H54 (cell line): ENCODE data around the gene FZD2.

Source experiments
- DNase-seq: peaks from one replicate; pipeline ENCODE4 v3.0.0; 2011; ENCODE audit warnings: low spot score, mixed read lengths; ENCODE audit not compliant: insufficient read length
- FAIRE-seq: peaks from 3 replicates; lab custom pipeline; 2011; peaks lifted over from hg19 to GRCh38; lab: Jason Lieb, UNC
- POLR2A ChIP-seq: IDR thresholded peaks from 2 replicates; pipeline ENCODE4 v1.6.1; 2011; ENCODE audit warnings: low read depth, mild to moderate bottlenecking, low read length

FZD2 gene

DNA sequence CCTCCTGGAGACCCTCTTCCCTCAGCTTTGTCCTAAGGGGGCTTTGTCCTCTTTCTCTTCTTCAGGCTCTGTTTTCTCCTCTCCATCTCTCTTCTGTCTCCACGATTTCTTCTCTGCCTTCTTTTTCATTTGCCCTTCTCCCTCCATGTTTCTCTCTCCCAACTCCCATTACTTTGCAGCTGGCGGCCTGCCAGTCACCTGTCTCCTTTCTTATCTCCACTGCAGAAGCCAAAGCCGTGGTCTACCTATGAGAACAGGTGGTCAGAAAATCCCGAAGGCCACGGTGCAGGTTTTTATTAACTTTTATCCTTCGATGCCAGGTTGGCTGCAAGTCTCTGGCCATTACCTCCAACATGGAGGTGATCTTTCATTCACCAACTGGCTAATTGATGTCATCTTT lies 45.1 kb downstream of the FZD2 start:
- DNase-seq (no peak), FAIRE-seq (no peak)
- no peak for TF ChIP-seq POLR2A

DNA sequence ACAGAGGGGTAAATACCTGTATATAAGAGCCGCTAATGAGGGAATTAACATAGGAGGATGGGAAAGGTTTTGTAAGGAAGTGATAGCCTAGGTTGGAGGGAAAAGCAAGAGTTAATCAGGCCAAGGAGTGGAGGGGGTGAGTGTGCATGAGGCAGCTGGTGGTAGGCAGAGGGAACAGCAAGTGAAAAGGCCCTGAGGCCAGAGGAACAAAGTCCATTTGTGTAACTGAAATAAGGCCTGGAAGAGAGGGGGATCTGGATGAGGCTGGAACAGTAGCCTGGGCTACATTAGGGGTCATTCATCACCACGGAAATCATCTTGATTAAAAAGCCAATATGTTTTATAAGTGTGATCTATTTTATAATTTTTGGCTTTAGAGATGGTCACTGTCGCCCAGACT lies 45.7 kb downstream of the FZD2 start:
- DNase-seq (no peak), FAIRE-seq (no peak)
- no peak for TF ChIP-seq POLR2A

DNA sequence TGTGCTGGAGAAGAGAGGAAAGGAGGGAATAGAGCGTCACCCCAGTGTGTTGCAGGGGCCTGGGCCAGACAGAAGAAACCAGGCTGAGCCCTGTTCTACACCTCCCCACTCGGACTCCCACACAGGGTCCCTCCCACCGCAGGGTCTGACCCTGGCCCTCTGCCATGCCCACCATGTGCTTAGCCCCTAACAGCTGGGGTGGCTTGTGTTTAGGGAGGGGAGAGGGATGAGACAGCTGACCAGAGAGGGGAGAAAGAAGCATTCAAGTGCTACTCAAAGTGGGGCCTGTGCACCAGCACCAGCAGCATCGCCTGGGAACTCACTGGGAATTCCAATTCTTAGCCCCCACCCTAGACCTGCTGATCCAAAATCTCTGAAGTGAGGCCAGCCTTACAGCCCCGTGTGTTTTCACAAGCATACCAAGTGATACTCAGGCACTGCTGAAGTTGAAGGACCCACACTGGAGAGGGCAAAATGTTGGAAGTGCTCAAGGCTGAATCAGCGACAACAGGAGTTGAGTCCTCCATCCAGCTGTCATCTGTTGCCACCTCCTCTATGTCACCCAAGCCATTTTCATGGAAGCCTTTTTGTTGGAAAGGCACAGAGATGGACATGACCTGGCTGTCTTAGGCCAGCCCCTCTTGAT lies 47.0 kb downstream of the FZD2 start:
- FAIRE-seq = no peak
- DNase-seq = no peak
- TF ChIP-seq POLR2A = no peak

DNA sequence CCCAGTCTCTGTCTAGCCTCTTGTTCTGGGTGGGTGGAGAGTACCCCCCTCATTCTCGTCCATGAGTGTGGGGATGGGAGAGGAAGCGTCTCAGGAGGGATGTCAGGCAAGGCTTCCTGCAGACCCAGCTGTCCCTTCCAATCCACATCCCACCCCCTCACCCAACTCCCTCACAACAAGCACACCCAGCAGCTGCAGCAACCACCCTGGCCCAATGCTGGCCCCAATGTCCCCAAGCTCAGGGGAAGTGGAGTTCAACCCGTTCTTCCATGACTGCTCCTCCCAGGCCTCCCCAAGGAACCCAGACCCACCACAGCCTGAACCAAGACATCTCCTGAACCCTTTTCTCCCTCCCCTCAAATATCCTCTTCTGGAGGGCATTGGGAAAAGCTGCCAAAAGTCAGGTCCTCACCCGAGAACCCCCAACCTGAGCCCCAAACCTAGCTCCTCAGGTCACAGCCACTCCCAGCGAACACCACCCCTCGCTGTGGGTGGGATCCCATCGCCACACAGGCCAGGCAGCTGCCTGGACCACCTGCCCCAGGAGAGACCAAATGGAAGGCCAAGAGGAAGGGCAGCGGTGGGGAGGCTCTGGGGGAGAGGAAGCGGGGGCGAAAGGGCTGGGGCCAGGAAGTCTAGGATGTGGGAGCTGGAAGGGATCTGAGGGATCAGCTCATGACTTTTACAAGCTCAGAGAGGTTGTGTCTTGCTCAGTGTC lies 47.6 kb downstream of the FZD2 start:
- DNase-seq (no peak), FAIRE-seq (no peak)
- no peak for TF ChIP-seq POLR2A

DNA sequence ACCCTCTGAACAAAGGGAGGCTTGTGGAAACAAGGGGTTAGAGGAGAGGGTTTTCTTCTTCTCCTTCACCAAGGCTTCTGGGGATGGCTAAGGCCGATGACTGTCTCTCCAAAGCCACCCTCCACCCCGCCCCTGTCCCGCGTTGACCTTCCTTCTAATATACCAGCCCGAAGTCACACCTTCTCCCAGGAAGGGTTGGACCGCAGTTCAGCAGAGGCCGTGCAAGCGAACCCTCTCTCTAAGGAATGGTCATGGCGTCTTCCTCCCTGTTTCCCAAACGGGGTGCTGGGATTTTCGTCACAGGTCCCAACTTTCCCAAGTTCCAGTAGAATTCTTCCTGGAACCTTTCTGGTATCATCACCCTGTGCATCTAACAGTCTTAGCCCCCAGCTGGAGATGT lies 49.4 kb downstream of the FZD2 start:
- TF ChIP-seq POLR2A = no peak
- DNase-seq = no peak
- no peak for FAIRE-seq

DNA sequence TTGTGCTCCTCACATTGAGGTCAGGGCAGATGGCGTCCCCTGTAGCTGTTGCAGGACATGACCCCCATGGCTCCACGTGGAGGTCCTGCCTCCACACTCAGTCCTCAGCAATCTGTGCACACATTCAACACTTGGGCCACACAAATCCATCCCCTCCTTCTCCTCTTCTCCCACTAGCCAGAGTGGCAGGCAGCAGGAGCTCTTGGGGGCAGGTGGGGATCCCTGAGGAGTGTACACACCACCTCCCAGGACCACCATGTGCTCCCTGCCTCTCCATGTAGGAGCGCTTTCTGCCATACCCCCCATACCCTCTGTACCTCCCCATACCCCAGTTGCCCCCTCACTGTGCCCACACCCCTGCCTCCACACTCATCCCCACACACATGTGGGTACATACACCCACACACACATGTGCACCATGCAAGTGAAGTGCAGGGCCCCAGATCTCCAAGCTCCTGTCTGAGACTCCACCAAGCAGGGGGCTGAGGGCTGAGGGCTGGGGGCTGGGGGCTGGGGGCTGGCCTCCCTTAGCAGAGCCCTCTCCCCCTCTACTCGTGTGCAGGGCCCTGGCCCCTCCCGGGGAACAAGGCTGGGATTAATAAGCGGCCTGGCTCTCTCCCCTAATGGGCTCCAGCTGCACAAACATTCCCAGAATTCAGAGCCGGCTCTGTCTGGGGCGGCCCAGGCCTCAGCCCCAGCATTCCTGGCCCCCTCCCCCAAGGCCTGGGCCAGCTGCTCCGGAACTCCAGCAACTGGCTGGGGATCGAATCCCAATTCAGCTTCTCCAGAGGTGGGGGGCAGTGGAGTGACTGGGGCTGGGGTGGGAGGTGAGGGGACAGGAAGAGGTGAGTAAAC lies 50.8 kb downstream of the FZD2 start:
- DNase-seq (no peak), FAIRE-seq (no peak)
- no peak for TF ChIP-seq POLR2A

DNA sequence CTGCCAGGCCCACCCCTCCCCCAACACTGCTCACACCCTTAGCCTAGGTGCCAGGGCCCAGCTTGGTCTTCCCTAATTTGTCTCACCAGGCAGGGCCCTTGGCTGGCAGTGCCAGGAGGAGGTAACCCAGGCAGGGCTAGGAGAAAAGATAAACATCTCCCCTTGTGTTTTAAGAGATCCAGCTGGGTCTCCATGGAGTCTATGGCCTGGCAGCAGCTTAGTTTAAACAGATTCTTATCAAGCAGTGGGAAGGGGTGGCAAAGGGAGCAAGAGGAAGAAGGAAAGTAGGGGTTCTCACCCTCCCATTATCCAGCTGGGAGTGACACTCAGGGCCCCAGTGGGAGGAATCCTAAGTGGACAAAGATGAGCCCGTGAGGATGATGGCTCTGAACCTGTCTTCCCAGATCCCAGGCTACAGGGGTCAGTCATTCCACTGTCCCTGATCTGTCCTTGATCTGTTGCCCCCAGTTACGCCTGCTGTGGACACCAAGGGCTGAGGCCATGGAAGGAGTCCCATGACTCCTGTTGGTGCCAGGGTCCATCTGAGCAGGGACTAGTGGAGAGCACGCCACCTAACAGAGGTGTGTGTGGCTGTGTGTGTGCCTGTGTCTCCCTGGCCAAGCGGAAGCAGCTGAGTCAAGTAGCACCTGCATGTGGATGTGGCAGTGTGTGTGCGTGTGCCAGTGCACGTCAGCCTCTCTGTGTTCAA lies 51.6 kb downstream of the FZD2 start:
- TF ChIP-seq POLR2A = no peak
- DNase-seq = no peak
- no peak for FAIRE-seq

DNA sequence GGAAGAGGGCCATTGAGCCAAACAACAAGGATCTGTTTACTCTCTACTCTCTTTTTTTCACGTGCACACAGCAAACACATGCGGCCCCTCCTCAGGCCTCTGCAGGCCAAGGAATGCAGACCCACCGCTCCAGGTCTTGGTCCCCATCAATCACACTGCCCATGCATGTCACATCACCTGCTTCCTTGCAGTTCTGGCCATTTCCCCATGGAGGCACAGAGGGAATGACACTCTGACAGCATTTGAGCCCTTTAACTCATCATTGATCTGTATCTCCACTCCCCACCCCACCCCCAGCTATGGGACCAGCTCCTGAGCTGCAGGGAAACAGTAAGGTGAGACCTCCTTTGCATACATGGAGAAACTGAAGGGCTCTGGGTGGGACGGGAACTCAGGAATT lies 53.0 kb downstream of the FZD2 start:
- no peak for DNase-seq
- no peak for FAIRE-seq
- no peak for TF ChIP-seq POLR2A
